H1 (cell line): ENCODE data around the gene RSU1. TPM values are rescaled to one million over a fixed set of nuclear protein-coding genes. Genes with fewer than 3 reads are reported as not detected.

Source experiments
- CTCF ChIA-PET: fragments of 300-600 bp; sonication (Branson Sonifier 250); formaldehyde crosslinking; loops from one replicate; lab custom pipeline; 2021; ENCODE audit not compliant: partially characterized antibody; lab: Charles Lee
- POLR2A ChIA-PET: fragments of 300-600 bp; sonication (Branson Sonifier 250); formaldehyde crosslinking; loops from one replicate; lab custom pipeline; 2021; ENCODE audit warnings: inconsistent platforms; ENCODE audit not compliant: partially characterized antibody; lab: Charles Lee
- DNase-seq, 2 experiments: peaks; one replicate each; pipeline versions ENCODE4 v3.0.0 to v3.0.0-alpha.2; 2010 to 2022; ENCODE audit warnings: low spot score in 2 of 2, low read depth in 1 of 2, mixed read lengths in 1 of 2
- FAIRE-seq: peaks from 2 replicates; lab custom pipeline; 2011; peaks lifted over from hg19 to GRCh38; lab: Jason Lieb, UNC
- H2AFZ ChIP-seq: 2 replicates; pipeline ENCODE4 v1.8.1; 2012; ENCODE audit warnings: low read length, inconsistent platforms
- H2AK5ac ChIP-seq: 2 replicates; pipeline ENCODE4 v1.6.1; 2013; ENCODE audit warnings: low read depth, low read length
- H2BK120ac ChIP-seq: replicated peaks from 2 replicates; pipeline ENCODE3; 2013; ENCODE audit warnings: low read depth, low read length, inconsistent platforms
- H2BK12ac ChIP-seq: 2 replicates; pipeline ENCODE4 v1.6.1; 2013; ENCODE audit warnings: low read depth, low read length
- H2BK15ac ChIP-seq: 2 replicates; pipeline ENCODE4 v1.6.1; 2013; ENCODE audit warnings: low read length
- H2BK20ac ChIP-seq: 2 replicates; pipeline ENCODE4 v1.6.1; 2013; ENCODE audit warnings: low read length
- H2BK5ac ChIP-seq: 2 replicates; pipeline ENCODE4 v1.6.1; 2013; ENCODE audit warnings: low read depth, low read length
- H3K14ac ChIP-seq: 2 replicates; pipeline ENCODE4 v1.6.1; 2013; ENCODE audit warnings: inconsistent platforms; ENCODE audit not compliant: insufficient read length
- H3K18ac ChIP-seq: 2 replicates; pipeline ENCODE4 v1.6.1; 2013; ENCODE audit warnings: low read length; ENCODE audit errors: extremely low read depth
- H3K23ac ChIP-seq: 2 replicates; pipeline ENCODE4 v1.6.1; 2013; ENCODE audit warnings: inconsistent platforms; ENCODE audit not compliant: insufficient read length
- H3K23me2 ChIP-seq: 2 replicates; pipeline ENCODE4 v1.6.1; 2013; ENCODE audit warnings: low read depth, low read length
- H3K27ac ChIP-seq: 2 replicates; pipeline ENCODE4 v1.6.1; 2011; ENCODE audit warnings: low read depth, low read length, inconsistent platforms
- H3K27me3 ChIP-seq, 4 experiments: replicated peaks in 1 of 4; 1 replicate in 1 of 4; 2 replicates in 3 of 4; pipeline versions ENCODE4 v1.6.1 to v1.8.1; 2011 to 2013; ENCODE audit warnings: low read length in 3 of 4, mild to moderate bottlenecking in 3 of 4, inconsistent platforms in 2 of 4, mixed read lengths in 2 of 4, moderate library complexity in 1 of 4; ENCODE audit not compliant: control insufficient read depth in 3 of 4, insufficient read depth in 3 of 4; ENCODE audit errors: extremely low read depth in 1 of 4
- H3K36me3 ChIP-seq, 4 experiments: 2 replicates each; pipeline versions ENCODE4 v1.6.1 to v1.8.1; 2011 to 2013; ENCODE audit warnings: mild to moderate bottlenecking in 4 of 4, low read length in 3 of 4, moderate library complexity in 2 of 4, control low read depth in 1 of 4, inconsistent platforms in 1 of 4; ENCODE audit not compliant: insufficient read depth in 4 of 4, control insufficient read depth in 2 of 4
- H3K4ac ChIP-seq: replicated peaks from 2 replicates; pipeline ENCODE3; 2013; ENCODE audit warnings: low read length, low read depth, mixed read lengths, inconsistent platforms; ENCODE audit not compliant: insufficient read length
- H3K4me1 ChIP-seq, 4 experiments: replicated peaks in 1 of 4; 1 replicate in 1 of 4; 2 replicates in 3 of 4; pipeline versions ENCODE4 v1.6.1 to v1.8.1; 2011 to 2013; ENCODE audit warnings: low read length in 3 of 4, inconsistent platforms in 2 of 4, mixed read lengths in 1 of 4; ENCODE audit not compliant: insufficient read depth in 4 of 4, control insufficient read depth in 3 of 4
- H3K4me2 ChIP-seq, 2 experiments: 2 replicates each; pipeline versions ENCODE4 v1.6.1 to v1.8.1; 2011 to 2013; ENCODE audit warnings: low read depth in 2 of 2, low read length in 2 of 2, control low read depth in 1 of 2, inconsistent platforms in 1 of 2, mild to moderate bottlenecking in 1 of 2; ENCODE audit not compliant: insufficient read depth in 1 of 2
- H3K4me3 ChIP-seq, 4 experiments: fragments of 200-600, 300-600 bp in 1 of 4; sonication (generic), shearing (Covaris generic), sonication (Bioruptor Twin) in 1 of 4; 2 replicates each; pipeline versions ENCODE4 v1.5.1 to v1.8.1; 2011 to 2016; ENCODE audit warnings: low read length in 4 of 4, low read depth in 3 of 4, control low read depth in 2 of 4, inconsistent platforms in 2 of 4, mild to moderate bottlenecking in 2 of 4, mixed read lengths in 1 of 4, moderate library complexity in 1 of 4; ENCODE audit not compliant: insufficient read depth in 2 of 4; ENCODE audit errors: extremely low read depth in 1 of 4
- H3K56ac ChIP-seq: replicated peaks from 2 replicates; pipeline ENCODE3; 2013; ENCODE audit warnings: low read depth, mild to moderate bottlenecking, mixed read lengths, low read length, inconsistent platforms; ENCODE audit not compliant: insufficient read length
- H3K79me1 ChIP-seq: 2 replicates; pipeline ENCODE4 v1.6.1; 2013; ENCODE audit warnings: low read depth, low read length, control low read depth
- H3K79me2 ChIP-seq, 2 experiments: 2 replicates each; pipeline versions ENCODE4 v1.6.1 to v1.8.1; 2012 to 2013; ENCODE audit warnings: low read length in 2 of 2, mild to moderate bottlenecking in 2 of 2, inconsistent platforms in 1 of 2; ENCODE audit not compliant: insufficient read depth in 2 of 2, control insufficient read depth in 1 of 2
- H3K9ac ChIP-seq, 4 experiments: replicated peaks in 1 of 4; 1 replicate in 1 of 4; 2 replicates in 3 of 4; pipeline versions ENCODE4 v1.6.1 to v1.8.1; 2011 to 2013; ENCODE audit warnings: low read depth in 3 of 4, low read length in 3 of 4, control low read depth in 2 of 4, mild to moderate bottlenecking in 2 of 4, moderate library complexity in 2 of 4, inconsistent platforms in 1 of 4; ENCODE audit errors: extremely low read depth in 1 of 4
- H3K9me3 ChIP-seq, 2 experiments: 2 replicates each; pipeline versions ENCODE4 v1.6.1 to v1.8.1; 2012 to 2013; ENCODE audit warnings: mild to moderate bottlenecking in 2 of 2, moderate library complexity in 2 of 2, control low read depth in 1 of 2, inconsistent platforms in 1 of 2, low read depth in 1 of 2, low read length in 1 of 2, mixed read lengths in 1 of 2; ENCODE audit not compliant: insufficient read depth in 2 of 2
- H4K20me1 ChIP-seq, 2 experiments: replicated peaks in 1 of 2; 2 replicates each; pipeline versions ENCODE3 to v1.8.1; 2011 to 2013; ENCODE audit warnings: inconsistent platforms in 2 of 2, low read length in 2 of 2, mild to moderate bottlenecking in 1 of 2; ENCODE audit not compliant: insufficient read depth in 2 of 2, control insufficient read depth in 1 of 2
- H4K5ac ChIP-seq: 2 replicates; pipeline ENCODE4 v1.6.1; 2013; ENCODE audit warnings: low read length, low read depth, mixed read lengths, inconsistent platforms; ENCODE audit not compliant: insufficient read length
- H4K8ac ChIP-seq: 2 replicates; pipeline ENCODE4 v1.8.0; 2013; ENCODE audit warnings: mild to moderate bottlenecking, moderate library complexity, low read length, inconsistent platforms; ENCODE audit not compliant: insufficient read depth; ENCODE audit errors: extremely low read depth
- H4K91ac ChIP-seq: replicated peaks from 2 replicates; pipeline ENCODE3; 2013; ENCODE audit warnings: low read length, mixed read lengths, inconsistent platforms; ENCODE audit not compliant: insufficient read length
- ASH2L ChIP-seq: fragments of 200-600, 300-600 bp; sonication (generic); IDR thresholded peaks from one replicate; pipeline ENCODE4 v1.7.1; 2017; ENCODE audit warnings: low read length
- BACH1 ChIP-seq: IDR thresholded peaks from 2 replicates; pipeline ENCODE4 v1.6.1; 2012; ENCODE audit warnings: low read length, improper control_type of control experiment
- CTBP2 ChIP-seq: IDR thresholded peaks from 2 replicates; pipeline ENCODE4 v1.7.0; 2011; ENCODE audit warnings: borderline replicate concordance, mild to moderate bottlenecking, moderate library complexity, mixed read lengths, low read length; ENCODE audit not compliant: insufficient read depth, insufficient read length
- JUND ChIP-seq: IDR thresholded peaks from 2 replicates; pipeline ENCODE4 v1.6.1; 2011; ENCODE audit warnings: mild to moderate bottlenecking, improper control_type of control experiment, low read length
- KDM1A ChIP-seq: fragments of 200-600, 300-600 bp; sonication (generic); IDR thresholded peaks from 2 replicates; pipeline ENCODE4 v1.7.1; 2016; ENCODE audit warnings: mild to moderate bottlenecking, low read length, borderline replicate concordance
- KDM4A ChIP-seq: IDR thresholded peaks from one replicate; pipeline ENCODE4 v1.7.1; 2012; ENCODE audit warnings: low read depth, mild to moderate bottlenecking, moderate library complexity, low read length, inconsistent platforms; ENCODE audit not compliant: severe bottlenecking
- MAFK ChIP-seq: IDR thresholded peaks from 2 replicates; pipeline ENCODE4 v1.6.1; 2012; ENCODE audit warnings: low read depth, mild to moderate bottlenecking, improper control_type of control experiment, low read length
- MAX ChIP-seq: IDR thresholded peaks from 2 replicates; pipeline ENCODE4 v1.6.1; 2012; ENCODE audit warnings: inconsistent platforms
- POLR2AphosphoS5 ChIP-seq: IDR thresholded peaks from 2 replicates; pipeline ENCODE4 v1.6.1; 2011; ENCODE audit warnings: low read depth, low read length
- SIN3A ChIP-seq, 2 experiments: IDR thresholded peaks in 1 of 2; conservative IDR thresholded peaks in 1 of 2; 2 replicates each; pipeline ENCODE4 v1.6.1; 2011 to 2012; ENCODE audit warnings: low read length in 2 of 2, improper control_type of control experiment in 1 of 2, low read depth in 1 of 2, mild to moderate bottlenecking in 1 of 2
- SP1 ChIP-seq: IDR thresholded peaks from 2 replicates; pipeline ENCODE4 v1.6.1; 2011; ENCODE audit warnings: low read depth, low read length
- SUZ12 ChIP-seq: fragments of 200-600 bp; sonication (generic); IDR thresholded peaks from 2 replicates; pipeline ENCODE4 v1.6.1; 2012; ENCODE audit warnings: mild to moderate bottlenecking, inconsistent platforms, low read length, moderate library complexity, mixed read lengths
- TCF12 ChIP-seq: IDR thresholded peaks from 2 replicates; pipeline ENCODE4 v1.6.1; 2011; ENCODE audit warnings: low read depth, mild to moderate bottlenecking, low read length
- TEAD4 ChIP-seq: IDR thresholded peaks from 2 replicates; pipeline ENCODE4 v1.6.1; 2012; ENCODE audit warnings: low read depth, low read length, inconsistent platforms, mixed read lengths
- WGBS, 2 experiments: shearing (Covaris generic) in 1 of 2; methylation state at CpG; one replicate each; pipeline versions ENCODE4 v1.1.6 to v1.1.7; 2013 to 2015; ENCODE audit warnings: low lambda C conversion rate in 2 of 2, mixed read lengths in 2 of 2, inconsistent platforms in 1 of 2, low coverage in 1 of 2, missing lambda C conversion rate in 1 of 2; ENCODE audit not compliant: insufficient replicate concordance in 2 of 2, insufficient coverage in 1 of 2, insufficient read length in 1 of 2; ENCODE audit errors: extremely low coverage in 1 of 2, missing lambda C conversion rate in 1 of 2; 5-methylcytosine and 5-hydroxymethylcytosine counted together
- polyA plus RNA-seq, 7 experiments: library from polyadenylated mRNA; depleted of rRNA in 3 of 7; stranded (reverse) in 5 of 7; unstranded in 2 of 7; fragments of >200 nt in 5 of 7; fragments of 200-250 nt in 2 of 7; gene quantifications; 1 replicate in 5 of 7; 2 replicates in 1 of 7; 4 replicates in 1 of 7; pipeline versions ENCODE4 v1.2.1 to v1.2.3, GENCODE V29; 2011 to 2013; ENCODE audit warnings: missing spikeins in 2 of 7, mixed read lengths in 2 of 7
- total RNA-seq: library from RNA; stranded (reverse); fragmentation: NEBNext Ultra II Directional; extraction: Animal tissue kit (Norgen Biotek cat#: 25700); gene quantifications from 2 replicates; pipeline ENCODE4 v1.2.1, GENCODE V29; 2021
- TF ChIP-seq, protein P1 (sequence below): IDR thresholded peaks from 2 replicates; pipeline ENCODE4 v1.6.1; 2011; ENCODE audit warnings: low read depth, mild to moderate bottlenecking, low read length; ENCODE audit not compliant: insufficient read depth

Gene RSU1
- total and polyA plus RNA-seq, 2 of the 8 experiments (the other 6 are each of a cell fraction or from before 2014, with no cell fraction given), result 50.0 to 68.2 TPM

DNA sequence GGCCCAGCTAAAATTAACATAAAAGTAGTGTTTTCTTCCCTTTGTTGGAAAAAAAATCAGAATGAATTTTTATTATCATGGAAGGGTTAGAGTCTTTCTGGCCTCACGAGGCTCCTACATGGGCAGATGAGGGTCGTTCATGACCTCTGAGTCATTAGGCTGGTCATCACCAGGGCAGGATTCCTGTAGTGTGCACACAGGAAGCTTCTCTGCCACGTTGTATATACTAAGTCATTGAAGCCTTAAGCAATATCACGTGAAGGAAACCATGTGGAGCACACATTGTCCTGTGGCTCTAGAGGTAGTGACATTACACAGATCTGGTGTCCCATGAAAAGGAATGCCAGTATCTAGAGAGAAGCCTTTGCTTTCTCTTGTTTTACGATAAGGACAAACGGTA, 210.8 kb downstream of the RSU1 start:
- Histone ChIP-seq H2BK12ac (no peak overlapping the region), H3K18ac (no peak overlapping the region), H3K9ac (no peak overlapping the region), H2BK15ac (no peak overlapping the region), H4K5ac (no peak overlapping the region), H3K9me3 (no peaks in the 10 kb centered on the region), H3K27ac (no peak overlapping the region), H3K56ac (no peak overlapping the region), H3K4me3 (no peak overlapping the region), H3K23ac (no peak overlapping the region), H2BK120ac (no peak overlapping the region), H3K23me2 (no peaks in the 10 kb centered on the region), H2AFZ (no peak overlapping the region), H4K20me1 (peaks cover 0 to 3% of the 10 kb centered on the region in 2 experiments), H2BK20ac (no peak overlapping the region), H3K36me3 (no peaks in the 10 kb centered on the region), H3K14ac (no peak overlapping the region), H3K79me2 (no peaks in the 10 kb centered on the region), H4K8ac (no peak overlapping the region), H3K27me3 (no peaks in the 10 kb centered on the region), H3K4me1 (no peaks in the 10 kb centered on the region), H3K4me2 (no peak overlapping the region), H3K79me1 (no peaks in the 10 kb centered on the region), H2AK5ac (no peak overlapping the region), H3K4ac (no peak overlapping the region), H4K91ac (no peak overlapping the region), H2BK5ac (no peak overlapping the region)
- WGBS, 2 experiments, result 87% methylated on average over 6 of the region's 6 CpGs; no CpG with 5 or more reads in 1 of the 2 experiments
- ChIA-PET CTCF (no interaction called here), POLR2A (no interaction called here)
- FAIRE-seq (no peak), DNase-seq (no peak)
- TF ChIP-seq TEAD4 (no peak), KDM4A (no peak), POLR2AphosphoS5 (no peak), TCF12 (no peak), MAFK (no peak), KDM1A (no peak), ASH2L (no peak), SUZ12 (no peak), MAX (no peak), SP1 (no peak), BACH1 (no peak), CTBP2 (no peak), JUND (no peak), SIN3A (conservative IDR thresholded peaks at IDR 0.05 in 1 of 2, IDR thresholded peaks at IDR 0.05 in 1 of 2; ENCODE audit: low read depth in 1 of 2, low read length in 2 of 2) (no peak)
- TF ChIP-seq, protein P1, sequence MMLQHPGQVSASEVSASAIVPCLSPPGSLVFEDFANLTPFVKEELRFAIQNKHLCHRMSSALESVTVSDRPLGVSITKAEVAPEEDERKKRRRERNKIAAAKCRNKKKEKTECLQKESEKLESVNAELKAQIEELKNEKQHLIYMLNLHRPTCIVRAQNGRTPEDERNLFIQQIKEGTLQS, result no peak
- TF ChIP-seq, all 59 proteins: peak for 0
